Measurements from ENCODE around the gene GRIP1.

The GRIP1 gene

GRCh38 chr12:66713984-66714383 lies 35.1 kb upstream of the GRIP1 start:
- no peaks in the 10 kb centered on the region for H4K20me1 ChIP-seq (ENCODE audit: insufficient read depth, low read length)
- H2AFZ ChIP-seq (ENCODE audit: low read length): no peak overlapping the region; the same call in 1 of the 2 replicates
- DNase-seq: peak; percentile 42
- no peaks in the 10 kb centered on the region for H3K36me3 ChIP-seq (replicated peaks; ENCODE audit: insufficient read depth, low read length)
- H3K9me3 ChIP-seq (replicated peaks; ENCODE audit: insufficient read depth, low read length): no peaks in the 10 kb centered on the region
- H3K27me3 ChIP-seq (replicated peaks; ENCODE audit: insufficient read depth, low read length): no peaks in the 10 kb centered on the region
- H3K4me2 ChIP-seq (ENCODE audit: low read depth, low read length): peak overlapping the region; percentile 58
- H3F3A ChIP-seq (ENCODE audit: insufficient read depth, low read length): peaks cover 6% of the 10 kb centered on the region; the same call in 1 of the 2 replicates
- H3K27ac ChIP-seq (ENCODE audit: low read length): peak overlapping the region; percentile 19; the same call in 1 of the 2 replicates
- no peaks in the 10 kb centered on the region for H3K79me2 ChIP-seq (ENCODE audit: low read length)
- H3K9ac ChIP-seq (ENCODE audit: low read length): peak overlapping the region; percentile 6; the same call in 1 of the 2 replicates
- TF ChIP-seq CTCF (IDR thresholded peaks at IDR 0.05; ENCODE audit: low read length) (no peak), EZH2phosphoT487 (IDR thresholded peaks at IDR 0.05; ENCODE audit: low read length) (no peak), EZH2 (optimal IDR thresholded peaks at IDR 0.05; ENCODE audit: low read depth, low read length) (no peak)
- H3K9me2 ChIP-seq (replicated peaks; ENCODE audit: insufficient read depth, low read length): no peaks in the 10 kb centered on the region
- H3K4me1 ChIP-seq (ENCODE audit: low read length): peaks cover 23% of the 10 kb centered on the region
- peak overlapping the region; percentile 52 for H3K4me3 ChIP-seq (ENCODE audit: low read length)

GRCh38 chr12:66709893-66710292 lies 31.0 kb upstream of the GRIP1 start:
- H3K4me2 ChIP-seq (ENCODE audit: low read depth, low read length): no peak overlapping the region
- no peaks in the 10 kb centered on the region for H3K27me3 ChIP-seq (replicated peaks; ENCODE audit: insufficient read depth, low read length)

GRCh38 chr12:66709457-66709773 lies 30.5 kb upstream of the GRIP1 start:
- Histone ChIP-seq H2AFZ (ENCODE audit: low read length) (no peak overlapping the region), H3K79me2 (ENCODE audit: low read length) (no peaks in the 10 kb centered on the region), H3K9me3 (replicated peaks; ENCODE audit: insufficient read depth, low read length) (no peaks in the 10 kb centered on the region), H3K27ac (ENCODE audit: low read length) (no peak overlapping the region), H3K4me1 (ENCODE audit: low read length) (peaks cover 15% of the 10 kb centered on the region), H3K4me2 (ENCODE audit: low read depth, low read length) (no peak overlapping the region), H3K9ac (ENCODE audit: low read length) (no peak overlapping the region), H3K27me3 (replicated peaks; ENCODE audit: insufficient read depth, low read length) (no peaks in the 10 kb centered on the region), H4K20me1 (ENCODE audit: insufficient read depth, low read length) (no peaks in the 10 kb centered on the region), H3F3A (ENCODE audit: insufficient read depth, low read length) (peaks cover 6% of the 10 kb centered on the region; the same call in 1 of the 2 replicates), H3K9me2 (replicated peaks; ENCODE audit: insufficient read depth, low read length) (no peaks in the 10 kb centered on the region), H3K36me3 (replicated peaks; ENCODE audit: insufficient read depth, low read length) (no peaks in the 10 kb centered on the region), H3K4me3 (ENCODE audit: low read length) (no peak overlapping the region)
- TF ChIP-seq CTCF (IDR thresholded peaks at IDR 0.05; ENCODE audit: low read length) (no peak), EZH2phosphoT487 (IDR thresholded peaks at IDR 0.05; ENCODE audit: low read length) (no peak), EZH2 (optimal IDR thresholded peaks at IDR 0.05; ENCODE audit: low read depth, low read length) (no peak)
- no peak for DNase-seq

More at GRCh38 chr12:66709893-66710292, 31.0 kb upstream of the GRIP1 start:
- Histone ChIP-seq H3K79me2 (ENCODE audit: low read length) (no peaks in the 10 kb centered on the region), H3K4me3 (ENCODE audit: low read length) (no peak overlapping the region), H2AFZ (ENCODE audit: low read length) (no peak overlapping the region), H3K9me2 (replicated peaks; ENCODE audit: insufficient read depth, low read length) (no peaks in the 10 kb centered on the region), H3K36me3 (replicated peaks; ENCODE audit: insufficient read depth, low read length) (no peaks in the 10 kb centered on the region), H3F3A (ENCODE audit: insufficient read depth, low read length) (peaks cover 6% of the 10 kb centered on the region; the same call in 1 of the 2 replicates), H3K27ac (ENCODE audit: low read length) (no peak overlapping the region), H3K4me1 (ENCODE audit: low read length) (peaks cover 16% of the 10 kb centered on the region), H4K20me1 (ENCODE audit: insufficient read depth, low read length) (no peaks in the 10 kb centered on the region), H3K9ac (ENCODE audit: low read length) (no peak overlapping the region), H3K9me3 (replicated peaks; ENCODE audit: insufficient read depth, low read length) (no peaks in the 10 kb centered on the region)
- no peak for DNase-seq
- no peak for TF ChIP-seq CTCF (IDR thresholded peaks at IDR 0.05; ENCODE audit: low read length)
